SIG-M5 (cell line): ENCODE results near the gene CDH13.

Source experiments
- DNase-seq: peaks from one replicate; lab custom pipeline; 2025; lab: John Stamatoyannopoulos, UW

The CDH13 gene

GRCh38 chr16:82788919-82789318, 162.2 kb downstream of the CDH13 start:
- DNase-seq, result no peak

DNA sequence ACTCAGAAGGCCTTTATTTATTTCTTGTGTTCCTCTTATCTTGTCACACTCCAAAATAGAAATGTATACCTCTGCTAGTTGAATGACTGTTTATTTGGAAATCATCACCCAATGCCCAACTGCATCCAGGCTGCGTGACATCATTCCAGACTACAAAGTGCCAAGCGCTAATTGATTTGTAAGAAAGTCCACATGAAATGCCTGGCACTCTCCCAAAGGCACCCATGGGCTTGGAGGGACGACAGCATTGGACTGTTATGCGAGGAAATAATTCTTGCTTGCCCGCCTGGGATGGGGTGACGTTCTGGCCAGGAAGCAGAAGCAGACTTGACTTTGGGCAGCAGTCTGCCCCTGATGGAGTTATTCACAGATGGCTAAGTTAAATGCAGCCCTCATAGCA, 165.9 kb downstream of the CDH13 start:
- DNase-seq, result no peak

DNA sequence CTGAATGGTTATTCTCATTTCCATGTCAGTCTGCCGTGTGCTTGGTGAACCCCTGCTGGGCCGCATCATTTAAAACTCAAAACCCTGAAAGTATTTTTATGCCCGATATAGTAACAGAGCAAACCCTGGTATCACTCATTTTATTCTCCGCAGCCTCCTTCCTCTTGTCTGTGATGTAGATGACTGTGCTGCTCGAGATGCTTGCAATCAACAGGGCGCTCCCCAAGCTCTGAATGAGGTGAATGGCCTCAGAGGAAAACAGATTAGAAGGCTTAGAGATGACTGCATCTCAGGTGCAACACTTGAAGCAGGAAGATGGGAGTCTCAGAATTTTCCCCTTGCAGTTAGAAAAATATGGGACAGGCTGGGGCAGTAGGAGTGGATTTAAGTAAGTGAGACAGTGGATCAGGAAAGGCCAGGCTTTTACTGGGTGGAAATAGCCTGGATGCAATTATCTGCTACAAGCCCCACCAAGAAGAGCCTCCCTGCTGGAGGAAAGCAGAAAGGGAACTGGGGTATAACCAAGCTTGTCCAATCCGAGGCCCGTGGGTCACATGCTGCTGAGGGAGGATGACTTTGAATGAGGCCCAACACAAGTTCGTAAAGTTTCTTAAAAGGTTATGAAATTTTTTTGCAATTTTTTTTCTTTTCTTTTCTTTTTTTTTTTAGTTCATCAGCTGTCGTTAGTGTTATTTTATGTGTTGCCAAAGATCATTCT, 166.9 kb downstream of the CDH13 start:
- no peak for DNase-seq

GRCh38 chr16:82796047-82796446, 169.3 kb downstream of the CDH13 start:
- no peak for DNase-seq

- no peak for DNase-seq
Observed at GRCh38 chr16:82801361-82801760, 174.6 kb downstream of the CDH13 start.

DNA sequence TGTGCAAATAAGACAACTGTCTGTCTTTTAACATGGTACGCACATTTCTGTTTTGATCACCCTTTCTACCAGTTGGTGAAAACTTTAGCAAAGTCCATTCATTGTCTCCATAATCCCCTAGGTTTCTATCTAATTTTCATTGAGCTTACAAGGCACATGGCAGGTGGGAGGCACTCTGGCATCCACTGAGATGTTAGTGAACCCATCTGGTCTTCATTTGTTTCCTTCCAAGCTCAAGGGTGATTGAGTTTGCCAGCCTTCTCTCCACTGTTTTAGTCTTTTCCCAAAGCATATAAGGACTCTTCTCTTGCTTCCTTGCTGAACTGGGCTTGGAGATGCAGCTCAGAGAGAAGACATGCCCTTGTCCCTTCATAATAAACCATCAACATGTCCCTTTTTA, 179.1 kb downstream of the CDH13 start:
- no peak for DNase-seq

DNA sequence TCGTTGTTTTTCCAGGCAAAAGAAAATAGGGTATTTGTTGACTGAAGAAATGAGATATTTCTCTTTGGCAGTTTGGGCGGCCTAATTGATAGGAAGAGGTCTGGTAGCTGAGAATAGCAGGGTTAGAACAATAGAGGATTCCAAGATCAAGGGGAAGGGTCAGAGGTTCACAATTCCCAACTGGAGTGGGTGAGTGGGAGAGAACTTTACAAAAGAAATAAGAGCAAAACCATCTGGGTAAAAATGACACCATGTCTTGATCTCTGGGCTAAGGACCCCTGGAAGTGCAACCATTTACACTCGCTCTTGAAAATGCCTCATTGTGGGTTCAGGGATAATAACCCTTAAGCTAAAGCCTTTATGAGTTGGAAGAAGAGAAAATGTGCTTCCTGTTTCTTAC, 180.5 kb downstream of the CDH13 start:
- DNase-seq, result no peak

GRCh38 chr16:82808036-82808435, 181.3 kb downstream of the CDH13 start:
- no peak for DNase-seq

DNA sequence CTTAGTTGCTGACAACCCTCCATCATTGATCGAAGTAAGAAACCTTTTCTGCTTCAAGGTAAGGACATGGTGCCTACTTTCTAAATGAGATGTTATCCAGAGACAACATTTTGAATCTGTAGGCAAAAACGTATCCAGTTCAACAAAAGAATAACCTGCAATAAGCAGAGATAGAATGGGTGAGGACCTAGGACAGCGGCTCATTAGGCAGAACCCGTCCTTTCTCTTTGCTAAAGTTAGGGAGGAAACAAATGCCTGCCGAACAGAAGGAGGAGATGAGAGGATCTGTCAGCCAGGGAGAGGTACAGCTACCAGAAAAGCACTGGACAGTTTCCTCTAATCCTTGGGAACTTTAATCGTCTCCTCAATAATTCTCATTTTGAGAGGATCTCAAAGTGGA, 183.3 kb downstream of the CDH13 start:
- DNase-seq, result no peak

DNA sequence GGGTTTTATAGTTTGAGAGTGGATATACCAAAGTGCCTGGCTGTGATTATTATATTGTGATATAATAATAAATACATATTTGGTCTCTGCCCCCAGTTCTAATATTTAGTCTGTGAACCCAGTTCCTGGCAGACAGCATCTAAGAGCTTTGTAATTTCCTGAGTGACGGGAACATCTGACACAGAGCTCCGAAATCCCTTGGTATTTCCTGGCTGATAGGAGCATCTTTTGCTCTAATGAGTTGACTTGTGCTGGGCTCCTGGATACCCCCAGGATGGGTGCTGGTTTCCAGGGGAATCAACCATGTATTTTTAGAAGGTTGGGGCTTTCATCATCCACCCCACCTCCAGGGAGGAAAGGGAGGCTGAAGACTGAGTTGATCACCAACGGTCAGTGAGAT, 187.3 kb downstream of the CDH13 start:
- no peak for DNase-seq

GRCh38 chr16:82819286-82819685, 192.5 kb downstream of the CDH13 start:
- no peak for DNase-seq

DNA sequence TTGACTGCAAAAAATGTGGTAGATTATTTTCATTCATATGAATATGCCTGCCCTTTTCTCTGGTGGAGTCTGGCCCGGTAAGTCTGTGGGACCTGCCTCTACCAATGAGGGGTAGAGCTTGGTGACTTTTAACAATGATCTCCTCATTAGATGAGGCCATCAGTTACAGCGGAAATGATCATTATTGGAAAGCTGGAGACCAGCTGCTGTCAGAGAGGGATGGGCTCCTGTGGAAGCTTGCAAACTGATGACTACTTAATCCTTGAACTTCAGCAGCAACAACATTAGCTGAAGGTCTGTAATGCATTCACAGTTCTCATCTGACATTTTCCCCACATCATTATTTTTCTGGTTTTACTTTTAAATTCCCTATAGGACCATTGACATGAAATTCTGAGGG, 194.1 kb downstream of the CDH13 start:
- no peak for DNase-seq

DNA sequence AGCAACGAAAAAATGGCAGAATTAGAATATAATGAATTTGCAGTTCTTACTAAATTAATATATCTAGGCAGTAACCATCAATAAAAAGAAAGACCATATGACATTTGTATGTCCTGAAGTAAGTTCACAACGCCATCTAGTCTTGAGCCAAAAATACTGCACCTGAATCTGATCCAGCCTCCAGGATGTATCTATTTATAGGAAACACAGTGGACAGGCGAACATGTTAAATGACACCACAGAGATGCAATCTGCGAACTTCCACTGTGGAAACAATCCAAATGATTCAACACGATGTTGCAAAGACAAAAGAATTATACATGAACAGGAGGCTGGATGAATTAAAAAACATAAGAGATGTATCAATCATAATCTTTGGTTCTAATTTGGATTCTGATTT, 197.6 kb downstream of the CDH13 start:
- no peak for DNase-seq

GRCh38 chr16:82829301-82829700, 202.5 kb downstream of the CDH13 start:
- DNase-seq, result no peak

DNA sequence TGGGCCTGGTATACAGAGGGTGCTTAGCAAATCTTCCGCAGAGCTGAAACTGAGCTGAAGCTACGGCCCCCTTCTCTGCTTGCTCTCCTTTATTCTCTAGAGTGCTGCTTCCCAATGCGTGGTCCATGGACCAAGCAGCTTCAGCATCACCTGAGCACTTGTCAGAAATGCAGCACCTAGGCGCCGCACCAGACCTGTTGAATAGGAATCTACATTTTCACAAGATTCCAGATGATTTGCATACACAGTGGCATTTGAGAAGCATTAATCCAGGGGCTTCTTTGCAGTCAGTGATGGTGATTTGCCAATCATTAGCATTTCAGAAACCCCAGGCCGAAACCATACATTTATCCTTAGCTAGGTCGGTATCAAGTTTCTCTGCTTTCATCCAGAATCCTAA, 204.2 kb downstream of the CDH13 start:
- DNase-seq, result no peak

DNA sequence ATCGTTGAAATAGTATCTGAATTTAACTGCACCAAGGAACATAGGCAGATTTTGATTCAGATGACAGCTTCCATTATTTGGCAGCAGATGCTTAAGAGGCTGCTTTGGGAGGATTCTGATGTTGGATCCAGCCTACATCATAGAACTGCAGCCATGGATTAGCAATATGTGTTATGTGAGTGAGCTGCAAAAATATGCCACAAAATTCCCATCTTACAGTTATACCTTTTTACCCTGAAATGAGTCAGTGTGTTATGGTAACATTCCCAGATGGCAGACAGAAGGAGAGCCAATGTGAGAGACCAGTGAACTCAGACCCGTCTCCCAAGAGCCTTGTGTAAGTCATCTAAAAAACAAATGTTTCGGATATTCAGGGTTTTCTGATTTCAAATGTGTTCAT, 206.1 kb downstream of the CDH13 start:
- DNase-seq, result no peak

GRCh38 chr16:82833378-82833993, 206.7 kb downstream of the CDH13 start:
- no peak for DNase-seq

GRCh38 chr16:82834151-82834815, 207.5 kb downstream of the CDH13 start:
- DNase-seq, result no peak

DNA sequence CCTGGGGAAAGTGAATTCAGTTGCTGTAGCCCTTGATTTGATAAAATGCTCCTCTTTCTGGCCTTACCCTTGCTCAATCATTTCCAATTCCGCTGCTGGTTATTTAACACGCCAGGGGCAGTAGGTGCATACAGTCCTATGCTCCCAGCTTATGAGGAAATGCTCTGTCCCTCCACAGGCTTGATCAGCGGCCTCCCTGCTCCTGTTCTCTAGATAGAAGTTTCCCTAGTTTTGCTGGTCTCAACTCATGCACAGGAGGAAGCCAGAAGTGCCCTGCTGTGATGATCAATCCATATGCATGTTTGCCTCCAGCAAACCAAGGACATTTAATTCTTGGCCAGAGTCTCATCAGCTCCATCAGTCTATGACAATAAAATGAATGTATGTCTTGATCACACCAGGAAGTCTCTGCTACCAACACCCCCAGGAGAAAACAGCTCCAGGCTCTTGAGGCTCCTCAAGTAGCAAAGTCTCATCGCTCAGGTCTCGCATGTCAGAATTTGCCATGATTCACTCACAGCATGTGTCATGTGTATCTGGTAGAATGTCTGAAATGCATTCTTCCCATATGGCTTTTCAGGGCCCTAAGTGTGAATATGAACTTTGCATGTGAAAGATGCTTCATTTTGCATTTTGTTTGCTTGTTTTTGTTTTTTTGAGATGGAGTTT, 208.9 kb downstream of the CDH13 start:
- no peak for DNase-seq

DNA sequence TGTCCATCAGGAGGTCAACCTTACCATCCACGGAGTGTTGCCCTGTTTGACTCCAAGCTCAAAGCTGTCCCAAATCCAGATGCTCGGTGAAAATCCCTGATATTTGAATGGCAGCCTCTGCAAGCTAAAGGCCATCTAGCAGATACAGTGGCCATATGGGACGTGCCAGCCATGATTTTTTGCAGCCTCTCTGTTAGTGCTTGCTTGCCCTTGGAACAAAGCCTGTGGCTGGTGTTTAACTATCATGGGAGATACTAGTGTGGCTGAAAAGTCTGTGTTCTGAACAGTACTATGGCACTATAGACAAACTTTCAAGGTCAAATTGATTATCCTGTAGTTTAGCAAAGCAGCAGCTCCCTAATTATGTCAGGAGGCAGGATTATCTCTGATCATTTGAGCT, 214.3 kb downstream of the CDH13 start:
- DNase-seq, result no peak

DNA sequence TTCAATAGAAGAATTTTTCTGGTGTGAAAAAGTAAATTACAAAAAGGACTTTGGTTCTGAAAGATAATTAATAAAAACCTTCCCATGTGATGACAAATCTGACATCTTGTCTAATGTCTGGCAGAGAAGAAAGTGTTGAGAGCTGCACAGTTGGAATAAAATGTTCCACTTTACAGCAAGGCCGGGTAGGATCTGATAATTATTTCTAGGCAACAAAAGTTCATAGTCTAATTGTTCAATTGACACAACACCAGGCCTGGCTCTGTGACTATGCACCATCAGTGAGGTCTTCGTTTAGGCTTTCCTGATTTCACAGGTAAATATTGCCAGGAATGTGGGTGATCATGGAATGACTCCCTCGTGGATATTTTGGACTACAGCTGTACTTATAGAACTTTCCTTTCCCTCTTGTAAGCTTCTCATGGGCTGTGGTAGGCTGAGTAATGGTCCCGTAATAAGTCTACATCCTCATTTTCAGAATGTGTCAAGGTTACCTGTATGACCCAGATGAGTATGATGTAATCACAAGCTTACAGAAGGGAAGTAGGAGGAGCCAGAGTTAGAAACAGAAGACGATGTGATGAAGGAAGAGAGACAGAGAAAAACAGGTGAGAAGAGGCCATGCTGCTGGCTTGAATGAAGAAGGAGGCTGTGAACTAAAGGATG, 217.0 kb downstream of the CDH13 start:
- DNase-seq, result no peak

DNA sequence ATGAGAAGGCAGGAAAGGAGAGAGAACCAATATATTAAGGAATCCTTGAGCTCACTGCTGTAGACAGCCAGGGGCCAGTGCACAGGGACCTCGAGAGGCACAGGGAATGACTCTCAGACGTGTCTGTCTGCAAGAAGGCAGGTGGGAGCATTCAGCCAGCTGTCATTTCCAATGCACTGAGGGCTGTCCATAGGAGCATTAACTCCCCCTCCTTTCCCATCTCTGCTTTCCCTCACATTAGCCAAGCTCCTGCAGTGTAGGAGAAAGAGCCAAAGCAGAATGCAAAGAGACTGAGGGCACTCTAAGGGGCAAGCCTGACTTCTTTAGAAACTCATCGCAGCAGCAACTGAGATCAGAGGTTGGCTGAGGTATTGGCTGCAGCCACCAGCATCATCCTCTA, 218.3 kb downstream of the CDH13 start:
- no peak for DNase-seq
